Stimulated activated CD4-positive, alpha-beta T cell treated with anti-CD3 and anti-CD28 coated beads, Interleukin-2, amount 100 ng/mL, for 24 hours (primary cell): ENCODE results near the gene ARHGEF10L.

Experiments
- DNase-seq, 2 donors: peaks; one replicate each; pipeline ENCODE4 v3.0.0-alpha.2; 2020

ARHGEF10L gene

DNA sequence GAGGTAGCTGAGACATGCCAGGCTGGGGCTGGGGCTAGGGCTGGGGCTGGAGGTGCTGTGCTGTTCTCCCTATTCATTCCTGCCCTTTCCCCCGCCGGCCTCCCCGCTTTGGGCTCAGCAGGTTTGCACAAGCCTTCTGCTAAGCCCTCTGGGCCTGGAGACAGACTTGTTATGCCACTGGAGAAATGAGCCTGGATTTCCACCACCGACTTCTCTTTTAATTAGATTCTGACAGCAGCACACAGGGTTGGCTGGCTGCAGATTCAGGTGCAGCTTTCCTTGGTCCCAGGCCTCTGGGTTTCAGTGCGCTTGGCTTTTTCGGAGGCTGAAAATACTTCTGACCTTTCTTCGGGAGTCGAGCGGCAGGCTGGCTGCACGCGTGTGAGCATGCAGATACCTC lies 144.1 kb downstream of the ARHGEF10L start:
- no peak for DNase-seq

DNA sequence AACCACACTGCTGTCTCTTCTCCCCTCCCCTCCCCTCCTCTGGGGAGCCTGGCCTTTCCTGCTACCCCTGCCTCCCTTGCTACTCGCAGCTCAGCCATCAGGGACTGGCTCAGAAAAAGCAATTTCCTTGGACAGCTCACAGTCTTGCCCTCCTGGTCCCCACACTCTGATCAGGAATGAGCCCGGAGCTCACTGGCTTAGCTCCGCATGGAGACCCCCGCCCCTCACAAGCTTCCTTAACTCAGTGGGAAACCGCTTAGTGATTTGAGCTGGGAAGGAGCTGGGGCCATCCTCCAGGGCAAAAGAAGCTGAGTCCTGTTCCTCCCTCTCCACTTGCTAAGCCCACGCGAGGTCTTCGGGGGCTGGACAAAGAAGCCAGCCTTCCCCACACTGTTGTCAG lies 145.3 kb downstream of the ARHGEF10L start:
- DNase-seq, result no peak

- no peak for DNase-seq
Measured at GRCh38 chr1:17686258-17686657, 146.8 kb downstream of the ARHGEF10L start.

DNA sequence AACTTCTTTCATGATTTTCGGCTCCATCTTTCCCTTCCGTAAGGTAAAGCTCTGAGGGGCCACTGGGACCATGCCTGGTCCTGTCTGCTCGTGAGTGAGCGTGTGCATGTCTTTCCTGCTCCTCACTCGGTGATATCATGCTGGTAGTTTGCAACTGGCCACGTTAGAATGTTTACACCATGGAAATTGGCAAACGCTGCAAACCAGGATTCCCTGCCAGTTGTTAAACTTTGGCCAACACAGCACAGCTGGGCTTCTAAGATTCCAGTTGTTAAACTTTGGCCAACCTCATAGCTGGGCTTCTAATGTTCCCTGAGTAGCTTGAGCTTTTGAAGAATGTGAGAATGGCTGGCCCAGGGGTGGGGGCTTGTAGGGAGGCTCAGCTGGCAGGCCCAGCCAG lies 147.6 kb downstream of the ARHGEF10L start:
- DNase-seq, result no peak

- DNase-seq, result no peak
Measured at GRCh38 chr1:17688217-17688810, 148.8 kb downstream of the ARHGEF10L start.

- DNase-seq, result no peak
Measured at GRCh38 chr1:17689011-17689410, 149.5 kb downstream of the ARHGEF10L start.

DNA sequence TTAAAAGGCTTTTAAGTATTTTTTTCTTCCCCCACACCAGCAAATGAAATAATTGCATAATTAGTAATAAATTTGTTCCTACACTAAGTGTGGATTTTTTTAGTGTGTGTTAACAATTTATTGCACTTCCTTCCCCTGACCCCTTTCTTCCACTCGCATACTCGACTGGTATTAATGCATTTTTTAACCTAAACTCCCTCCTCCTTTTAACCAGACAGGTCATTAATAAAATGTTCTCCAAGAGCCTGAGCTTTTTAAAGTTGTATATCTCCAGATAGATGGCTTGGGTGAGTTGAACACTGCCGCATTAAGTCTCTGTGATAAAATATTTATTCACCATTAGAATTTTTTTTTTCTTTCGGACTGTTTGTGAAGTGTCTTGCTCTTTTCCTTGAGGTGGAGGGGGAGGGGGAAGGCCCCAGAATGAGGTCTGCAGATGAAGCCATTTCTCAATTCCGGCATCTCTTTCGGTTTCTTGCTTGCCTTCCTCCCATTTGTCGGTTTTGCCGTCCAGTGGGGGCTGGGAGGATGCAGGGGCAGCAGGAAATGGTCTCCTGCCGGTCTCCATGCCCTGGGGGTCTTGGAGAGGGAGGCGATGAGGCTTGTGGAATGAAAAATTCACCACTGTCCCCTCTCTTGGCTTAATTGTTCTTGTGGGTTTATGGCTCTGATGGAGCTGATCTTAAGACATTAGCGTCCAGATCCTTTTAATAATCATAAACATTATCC lies 151.6 kb downstream of the ARHGEF10L start:
- DNase-seq, result no peak

DNA sequence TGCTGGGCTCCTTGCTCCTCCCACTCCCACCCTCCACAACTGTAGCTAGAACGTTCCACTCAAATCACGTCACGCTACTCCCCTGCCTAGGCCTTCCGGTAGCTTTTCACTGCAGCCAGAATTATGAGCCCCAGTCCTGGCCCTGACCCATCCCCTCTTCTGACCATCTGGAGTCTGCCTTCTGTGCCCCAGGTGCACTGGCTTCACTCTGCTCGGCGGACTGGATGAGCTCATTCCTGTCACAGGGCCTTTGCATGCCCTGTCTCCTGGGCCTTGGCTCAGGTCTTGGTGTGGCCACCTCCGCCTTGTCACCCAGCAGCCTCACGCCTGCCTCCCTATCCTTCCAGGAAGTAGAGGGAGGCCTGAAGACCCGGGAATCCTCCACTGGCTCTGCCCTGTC lies 153.1 kb downstream of the ARHGEF10L start:
- no peak for DNase-seq

DNA sequence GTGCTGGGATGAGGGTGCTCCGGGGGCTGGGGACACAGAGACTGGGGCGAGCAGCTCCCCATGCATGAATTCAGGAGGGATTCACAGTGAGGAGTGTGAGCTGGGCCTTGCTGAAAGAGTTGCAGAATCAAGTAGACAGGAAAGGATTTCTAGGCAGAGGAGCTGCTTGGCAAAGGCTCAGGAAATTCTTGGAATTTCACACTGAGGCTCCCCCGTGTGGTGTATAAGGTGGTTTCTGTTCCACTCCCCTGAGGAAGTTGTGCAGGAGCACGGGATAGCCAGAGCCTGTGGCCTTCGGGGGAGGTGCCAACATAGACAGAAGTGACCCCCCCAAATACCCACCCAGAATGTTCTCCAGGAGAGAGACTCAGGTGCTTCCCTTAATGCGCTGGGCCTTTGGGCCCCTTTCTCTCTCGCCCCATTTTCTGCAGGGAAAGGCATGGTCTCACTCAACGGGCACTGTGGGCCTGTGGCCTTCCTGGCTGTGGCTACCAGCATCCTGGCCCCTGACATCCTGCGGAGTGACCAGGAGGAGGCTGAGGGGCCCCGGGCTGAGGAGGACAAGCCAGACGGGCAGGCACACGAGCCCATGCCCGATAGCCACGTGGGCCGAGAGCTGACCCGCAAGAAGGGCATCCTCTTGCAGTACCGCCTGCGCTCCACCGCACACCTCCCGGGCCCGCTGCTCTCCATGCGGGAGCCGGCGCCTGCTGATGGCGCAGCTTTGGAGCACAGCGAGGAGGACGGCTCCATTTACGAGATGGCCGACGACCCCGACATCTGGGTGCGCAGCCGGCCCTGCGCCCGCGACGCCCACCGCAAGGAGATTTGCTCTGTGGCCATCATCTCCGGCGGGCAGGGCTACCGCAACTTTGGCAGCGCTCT lies 157.2 kb downstream of the ARHGEF10L start:
- DNase-seq, result no peak

DNA sequence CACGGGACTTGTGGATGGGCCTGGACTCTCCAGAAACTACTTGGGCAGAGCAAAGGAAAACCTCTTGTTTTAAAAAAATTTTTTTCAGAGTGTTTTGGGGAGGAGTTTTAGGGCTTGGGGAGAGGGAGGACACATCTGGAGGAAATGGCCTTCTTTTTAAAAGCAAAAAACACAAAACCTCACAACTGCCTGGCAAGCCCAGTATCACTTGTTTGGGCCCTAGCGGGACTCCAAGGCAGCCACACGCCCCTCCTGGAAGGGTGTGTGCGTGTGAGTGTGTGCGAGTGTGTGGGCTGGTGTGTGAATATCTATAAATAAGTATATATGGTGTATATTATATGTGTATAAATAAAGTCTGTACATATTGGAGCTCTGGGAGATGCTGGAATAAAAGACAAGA lies 158.0 kb downstream of the ARHGEF10L start:
- DNase-seq, result no peak

GRCh38 chr1:17699581-17699980 lies 160.1 kb downstream of the ARHGEF10L start:
- DNase-seq, result no peak

DNA sequence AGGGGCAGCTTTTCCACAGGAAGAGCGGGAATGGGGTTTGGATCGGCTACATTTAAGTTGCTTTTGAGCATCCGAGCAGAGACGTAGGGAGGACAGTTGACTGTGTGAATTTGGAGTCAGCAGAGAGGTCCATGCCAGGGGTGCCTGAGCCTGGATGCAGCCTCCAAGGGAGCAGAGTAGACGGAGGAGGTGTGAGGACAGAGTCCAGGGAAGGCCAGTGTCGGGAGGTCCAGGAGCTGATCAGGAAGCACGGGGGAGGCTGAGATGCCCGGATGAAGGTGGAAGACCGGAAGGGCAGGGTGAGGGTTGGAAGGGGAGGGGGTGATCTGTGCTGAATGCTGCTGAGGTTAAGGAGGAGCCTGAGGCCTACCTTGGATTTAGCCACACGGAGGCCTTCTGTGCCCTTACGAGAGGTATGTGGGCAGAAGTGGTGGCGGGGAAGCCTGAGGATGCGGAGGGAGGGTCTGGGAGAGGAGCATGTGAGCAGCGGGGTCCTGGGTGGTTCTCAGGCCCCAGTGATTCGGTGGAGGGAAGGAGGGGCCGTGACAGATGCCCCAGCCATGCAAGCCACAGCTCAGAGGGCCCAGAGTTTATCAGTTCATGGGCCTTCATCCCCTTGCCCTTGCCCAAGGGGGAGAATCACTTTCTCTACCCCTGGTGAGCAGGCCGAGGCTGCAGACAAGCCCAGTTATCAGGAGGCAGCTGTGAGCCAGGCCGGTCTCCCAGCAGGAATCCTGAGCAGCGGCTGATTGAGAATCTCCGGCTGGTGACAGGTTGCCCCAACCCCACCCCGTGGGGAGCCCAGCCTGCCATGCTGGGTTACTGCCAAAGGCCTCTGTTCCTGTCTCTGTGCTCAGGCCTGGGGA lies 161.7 kb downstream of the ARHGEF10L start:
- DNase-seq, result no peak

DNA sequence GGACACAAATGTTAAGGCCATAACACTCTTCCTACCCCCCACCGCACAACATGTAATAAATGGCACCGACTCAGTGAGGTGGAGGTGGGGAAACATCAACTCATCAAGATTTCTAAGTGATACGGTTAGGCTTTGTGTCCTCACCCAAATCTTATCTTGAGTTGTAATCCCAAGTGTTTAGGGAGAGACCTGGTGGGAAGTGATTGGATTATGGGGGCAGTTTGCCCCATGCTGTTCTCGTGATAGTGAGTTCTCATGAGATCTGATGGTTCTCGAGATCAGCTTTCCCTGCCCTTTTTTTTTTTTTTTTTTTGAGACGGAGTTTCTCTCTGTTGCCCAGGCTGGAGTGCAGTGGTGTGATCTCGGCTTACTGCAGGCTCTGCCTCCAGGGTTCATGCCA lies 164.7 kb downstream of the ARHGEF10L start:
- DNase-seq, result no peak

GRCh38 chr1:17706445-17706844 lies 166.9 kb downstream of the ARHGEF10L start:
- DNase-seq, result no peak

DNA sequence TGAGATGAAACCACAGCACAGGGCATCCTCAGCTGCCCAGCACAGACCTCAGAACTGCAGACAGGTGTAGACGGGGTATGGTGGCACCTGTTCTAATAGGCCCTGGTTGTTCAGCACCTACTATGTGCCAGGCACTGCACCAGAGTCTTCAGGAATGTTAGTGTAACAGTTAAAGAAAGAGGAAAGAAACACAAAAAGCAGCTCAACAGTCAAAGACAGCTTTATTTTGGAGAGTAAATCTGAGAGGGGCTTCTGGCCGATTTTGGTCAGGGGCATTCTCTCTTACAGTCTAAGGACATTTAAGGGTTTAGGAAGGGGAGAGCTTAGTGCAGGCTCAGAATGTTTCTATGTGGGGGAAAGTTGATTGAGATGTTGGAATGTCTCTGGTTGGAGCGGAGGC lies 170.5 kb downstream of the ARHGEF10L start:
- no peak for DNase-seq

GRCh38 chr1:17710889-17711576 lies 171.5 kb downstream of the ARHGEF10L start:
- DNase-seq, result no peak

DNA sequence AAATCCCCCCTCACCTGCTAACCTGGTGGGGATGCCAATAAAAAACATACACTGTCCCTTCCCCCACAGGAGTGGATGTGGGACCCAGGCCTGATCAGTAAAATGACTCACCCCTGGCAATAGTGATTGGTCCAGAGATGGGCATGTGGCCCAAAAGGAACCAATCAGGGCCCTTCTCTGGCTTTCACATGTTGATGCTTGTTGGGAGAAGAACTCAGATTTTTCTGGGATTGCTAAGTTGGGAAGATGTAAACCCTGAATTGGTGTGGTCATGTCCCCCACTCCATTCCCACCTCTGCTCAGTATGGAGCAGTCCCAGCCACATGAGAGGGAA lies 172.0 kb downstream of the ARHGEF10L start:
- DNase-seq, result no peak

DNA sequence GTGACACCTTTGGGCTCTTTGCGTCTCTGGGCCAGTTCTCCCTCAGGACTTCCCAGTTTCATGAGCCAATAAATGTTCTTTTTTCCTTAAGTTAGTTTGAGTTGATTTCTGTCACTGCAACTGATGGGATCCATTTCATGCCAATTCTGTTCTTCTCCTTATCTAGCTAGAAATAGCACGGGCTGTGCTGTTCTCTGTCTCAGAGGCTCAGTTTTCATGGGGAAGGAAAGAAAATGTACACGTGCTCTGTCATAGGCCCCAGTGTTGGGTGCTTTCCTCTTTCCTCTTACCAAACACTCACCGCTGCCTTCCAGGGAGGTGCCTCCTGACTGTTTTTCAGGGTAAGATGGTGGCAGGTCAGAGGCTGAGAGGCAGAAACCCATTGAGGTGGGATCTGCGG lies 172.4 kb downstream of the ARHGEF10L start:
- no peak for DNase-seq

- DNase-seq, result no peak
Measured at GRCh38 chr1:17713993-17714392, 174.5 kb downstream of the ARHGEF10L start.

DNA sequence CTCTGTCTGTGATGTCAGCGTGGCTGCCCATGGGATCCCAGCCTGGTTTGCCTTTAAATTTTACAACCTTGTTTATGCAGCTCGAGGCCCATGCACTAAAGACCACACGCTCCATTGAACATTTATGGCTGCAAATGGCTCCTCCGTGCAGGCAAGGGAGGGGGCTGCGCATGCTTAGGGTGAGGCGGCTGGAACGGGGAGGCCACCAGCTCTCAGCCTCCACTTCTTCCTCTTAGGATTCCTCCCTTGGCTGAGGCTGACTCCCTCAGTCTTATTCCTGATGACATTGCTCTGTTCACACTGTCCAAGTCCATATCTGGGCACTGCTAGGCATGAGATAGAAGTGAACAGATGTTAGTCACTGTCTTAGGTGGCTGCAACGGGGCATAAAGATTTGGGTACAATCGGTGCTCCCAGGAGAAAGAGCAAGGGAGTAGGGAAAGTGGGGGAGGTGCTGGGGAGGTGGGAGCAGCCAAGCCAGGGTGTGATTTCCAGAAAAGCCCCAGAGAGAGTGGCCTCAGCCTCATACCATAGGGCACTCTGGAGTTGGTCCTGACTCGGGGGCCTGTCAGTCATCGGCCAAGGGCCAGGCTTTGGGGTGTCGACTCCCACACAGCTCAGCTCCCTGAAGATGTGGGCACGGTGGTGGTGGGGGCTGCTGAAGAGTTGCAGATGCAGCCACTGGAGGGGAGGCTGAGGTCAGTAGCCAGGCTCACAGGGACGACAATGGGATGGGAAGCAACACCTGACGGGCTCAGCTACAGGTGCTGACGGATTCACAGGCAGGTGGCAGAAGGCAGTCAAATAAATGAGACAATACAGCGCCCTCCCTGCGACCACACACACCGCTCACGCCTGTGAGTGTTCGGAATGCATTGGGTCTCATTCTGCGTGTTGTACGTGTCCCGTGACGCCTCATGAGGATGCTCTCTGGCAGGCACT lies 178.4 kb downstream of the ARHGEF10L start:
- DNase-seq, result no peak

- no peak for DNase-seq
Measured at GRCh38 chr1:17719874-17720273, 180.4 kb downstream of the ARHGEF10L start.
